GM18909 (cell line): ENCODE data around the gene TRPV4.
"Not testable (repeated sequence)": the region's sequence is repeated elsewhere in the genome, so short reads cannot be mapped to it uniquely, and the experiment has no call there.

Experiments used
- ATAC-seq: cut with Tn5 transposase; IDR thresholded peaks from one replicate; pipeline ENCODE4 v1.9.1; 2021; ENCODE audit warnings: mild to moderate bottlenecking; ENCODE audit not compliant: unreplicated experiment, poor library complexity

The TRPV4 gene

GRCh38 chr12:109833307-109834189, at the start of gene TRPV4:
Gene TRPV4 (minus strand): TSS chr12:109833398. CDS start chr12:109814796, 18,602 bp downstream.
- no peak for ATAC-seq

GRCh38 chr12:109881752-109882151, 48.6 kb upstream of the TRPV4 start:
- ATAC-seq: no peak

- ATAC-seq: no peak
Observed at GRCh38 chr12:109880938-109881337, 47.7 kb upstream of the TRPV4 start.

GRCh38 chr12:109880043-109880931, 47.1 kb upstream of the TRPV4 start, which contains the start of gene GLTP:
Gene GLTP (minus strand): TSS chr12:109880541. CDS start chr12:109880374, 167 bp downstream.
- peak; percentile 93 for ATAC-seq

- ATAC-seq: no peak
Observed at GRCh38 chr12:109879351-109880042, 46.3 kb upstream of the TRPV4 start.

- no peak for ATAC-seq
Observed at GRCh38 chr12:109878749-109879148, 45.6 kb upstream of the TRPV4 start.

- no peak for ATAC-seq
Observed at GRCh38 chr12:109878247-109878625, 45.0 kb upstream of the TRPV4 start.

GRCh38 chr12:109877504-109878246, 44.5 kb upstream of the TRPV4 start:
- ATAC-seq: no peak

GRCh38 chr12:109876406-109876805, 43.2 kb upstream of the TRPV4 start:
- ATAC-seq: no peak

- ATAC-seq: no peak
Observed at GRCh38 chr12:109875572-109876131, 42.5 kb upstream of the TRPV4 start.

GRCh38 chr12:109873653-109874052, 40.5 kb upstream of the TRPV4 start:
- ATAC-seq: no peak

- ATAC-seq: no peak
Observed at GRCh38 chr12:109871668-109872314, 38.6 kb upstream of the TRPV4 start.

- ATAC-seq: no peak
Observed at GRCh38 chr12:109870648-109871047, 37.5 kb upstream of the TRPV4 start.

GRCh38 chr12:109868182-109869051, 35.2 kb upstream of the TRPV4 start:
- no peak for ATAC-seq

- ATAC-seq: no peak
Observed at GRCh38 chr12:109864916-109865315, 31.7 kb upstream of the TRPV4 start.

GRCh38 chr12:109863847-109864712, 30.9 kb upstream of the TRPV4 start:
- ATAC-seq: no peak

GRCh38 chr12:109862491-109862890, 29.3 kb upstream of the TRPV4 start:
- not testable (repeated sequence) for ATAC-seq
